ENCODE measurements around the gene CPSF7. TPM values are rescaled to one million over a fixed set of nuclear protein-coding genes. Genes with fewer than 3 reads are reported as not detected.

The CPSF7 gene
- total and polyA plus RNA-seq, 9 donors, result 33.3 to 109 (median 83.4) TPM

DNA sequence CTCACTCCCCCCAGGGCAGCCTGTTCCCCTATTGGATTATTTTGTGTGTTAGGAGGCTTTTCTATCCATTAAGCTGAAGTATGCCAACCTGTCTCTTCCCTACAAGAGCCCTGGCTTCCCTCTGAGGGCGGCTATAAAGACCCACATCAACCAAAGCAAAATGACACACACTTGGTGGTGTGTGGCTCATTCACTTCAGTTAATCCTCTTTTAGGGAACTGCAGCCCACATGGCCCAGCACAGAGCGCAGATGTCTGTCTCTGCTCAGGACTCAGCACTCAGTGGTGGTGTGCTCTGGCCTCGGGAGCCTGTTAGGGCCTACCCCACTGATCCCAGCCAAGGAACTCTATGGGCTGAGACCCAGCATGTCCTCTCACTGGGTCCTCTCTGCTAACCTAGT lies 46.6 kb upstream of the CPSF7 start:
- Histone ChIP-seq H3K4me3 (no peak overlapping the region), H3K27me3 (no peaks in the 10 kb centered on the region), H3K9me3 (no peaks in the 10 kb centered on the region), H3K4me1 (ENCODE audit: insufficient read depth) (no peaks in the 10 kb centered on the region), H3K27ac (no peak overlapping the region), H3K36me3 (no peaks in the 10 kb centered on the region)
- no peak for TF ChIP-seq POLR2A (IDR thresholded peaks at IDR 0.05)
- TF ChIP-seq, protein P1, sequence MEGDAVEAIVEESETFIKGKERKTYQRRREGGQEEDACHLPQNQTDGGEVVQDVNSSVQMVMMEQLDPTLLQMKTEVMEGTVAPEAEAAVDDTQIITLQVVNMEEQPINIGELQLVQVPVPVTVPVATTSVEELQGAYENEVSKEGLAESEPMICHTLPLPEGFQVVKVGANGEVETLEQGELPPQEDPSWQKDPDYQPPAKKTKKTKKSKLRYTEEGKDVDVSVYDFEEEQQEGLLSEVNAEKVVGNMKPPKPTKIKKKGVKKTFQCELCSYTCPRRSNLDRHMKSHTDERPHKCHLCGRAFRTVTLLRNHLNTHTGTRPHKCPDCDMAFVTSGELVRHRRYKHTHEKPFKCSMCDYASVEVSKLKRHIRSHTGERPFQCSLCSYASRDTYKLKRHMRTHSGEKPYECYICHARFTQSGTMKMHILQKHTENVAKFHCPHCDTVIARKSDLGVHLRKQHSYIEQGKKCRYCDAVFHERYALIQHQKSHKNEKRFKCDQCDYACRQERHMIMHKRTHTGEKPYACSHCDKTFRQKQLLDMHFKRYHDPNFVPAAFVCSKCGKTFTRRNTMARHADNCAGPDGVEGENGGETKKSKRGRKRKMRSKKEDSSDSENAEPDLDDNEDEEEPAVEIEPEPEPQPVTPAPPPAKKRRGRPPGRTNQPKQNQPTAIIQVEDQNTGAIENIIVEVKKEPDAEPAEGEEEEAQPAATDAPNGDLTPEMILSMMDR (IDR thresholded peaks at IDR 0.05), result no peak
- no peak for TF ChIP-seq EP300 (IDR thresholded peaks at IDR 0.05)
- DNase-seq, result no peak
- 84 to 87% (median 86%) methylated on average over 3 of the region's 3 CpGs for WGBS, 3 donors
- intact Hi-C loops (cut with DNase I), result loop anchor here (5.0 to 10.0 kb wide), 6 partner anchors 41 to 258 kb away; no protein-coding TSS in a partner anchor

DNA sequence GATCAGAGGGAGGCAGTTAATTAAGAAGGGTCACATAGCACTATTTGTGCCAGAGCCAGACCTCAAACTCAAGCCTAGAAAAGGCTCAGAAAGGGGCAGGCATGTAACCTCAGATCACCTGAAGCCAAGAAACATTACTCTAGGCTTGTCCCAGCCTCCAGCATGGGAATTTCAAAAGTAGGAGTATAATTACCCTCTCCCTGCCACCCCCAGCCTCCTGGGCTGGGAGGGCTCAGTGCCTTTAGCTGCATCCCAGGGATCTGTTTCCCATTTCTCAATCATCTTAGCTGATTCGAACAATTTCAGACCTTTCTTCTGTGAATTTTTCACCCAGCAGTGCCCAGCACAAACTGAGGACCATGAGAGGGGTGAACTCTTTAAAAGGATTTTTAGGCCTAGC lies 45.7 kb upstream of the CPSF7 start:
- Histone ChIP-seq H3K4me3 (no peak overlapping the region), H3K27me3 (no peaks in the 10 kb centered on the region), H3K9me3 (no peaks in the 10 kb centered on the region), H3K36me3 (no peaks in the 10 kb centered on the region), H3K27ac (no peak overlapping the region), H3K4me1 (ENCODE audit: insufficient read depth) (no peaks in the 10 kb centered on the region)
- 88 to 94% (median 89%) methylated on average over 1 of the region's 1 CpG for WGBS, 3 donors
- intact Hi-C loops (cut with DNase I), result loop anchor here (5.0 to 10.0 kb wide), 6 partner anchors 42 to 259 kb away; no protein-coding TSS in a partner anchor
- no peak for DNase-seq
- TF ChIP-seq POLR2A (IDR thresholded peaks at IDR 0.05) (no peak), EP300 (IDR thresholded peaks at IDR 0.05) (no peak)
- TF ChIP-seq, protein P1 (IDR thresholded peaks at IDR 0.05), result no peak

DNA sequence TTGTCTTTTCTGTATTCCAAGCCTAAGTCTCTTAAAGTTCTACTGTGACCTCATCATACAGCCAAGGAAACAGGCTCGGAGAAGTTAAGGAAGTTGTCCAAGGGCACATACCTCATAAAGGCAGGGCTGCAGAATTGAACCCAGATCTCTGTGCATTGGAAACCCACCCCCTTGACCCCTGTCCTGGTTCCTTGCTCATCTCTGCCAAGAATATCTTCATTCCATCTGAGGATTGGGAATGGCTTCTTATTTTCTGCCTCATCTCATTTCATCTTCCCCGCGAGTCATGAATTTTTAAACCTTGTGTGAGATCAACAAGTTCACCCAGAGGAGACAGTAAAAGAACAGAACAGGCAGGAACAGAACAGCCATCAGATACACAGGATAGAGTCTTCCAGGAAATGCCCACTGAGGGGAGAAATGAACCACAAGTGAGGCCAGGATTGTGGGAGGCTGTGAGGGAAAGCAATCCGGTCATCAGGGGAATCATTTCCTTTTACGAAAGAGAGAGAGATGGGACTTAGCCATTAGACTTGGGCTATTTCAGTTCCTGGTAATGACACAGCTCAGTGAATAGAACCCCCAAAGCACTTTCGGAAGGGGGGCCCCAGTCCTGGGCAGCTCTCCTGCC lies 44.4 kb upstream of the CPSF7 start:
- no peaks in the 10 kb centered on the region for H3K9me3 ChIP-seq
- DNase-seq, result no peak
- intact Hi-C loops (cut with DNase I), result loop anchor here in 2 of 4 donors (10.0 kb wide), 3 partner anchors 101 to 261 kb away; no protein-coding TSS in a partner anchor
- no peak overlapping the region for H3K27ac ChIP-seq
- no peaks in the 10 kb centered on the region for H3K4me1 ChIP-seq (ENCODE audit: insufficient read depth)
- no peak overlapping the region for H3K4me3 ChIP-seq
- whole genome bisulfite sequencing, 3 donors, result 74 to 84% (median 83%) methylated on average over 6 of the region's 6 CpGs
- no peak for TF ChIP-seq EP300 (IDR thresholded peaks at IDR 0.05)
- TF ChIP-seq POLR2A (IDR thresholded peaks at IDR 0.05), result no peak
- TF ChIP-seq, protein P1 (IDR thresholded peaks at IDR 0.05), result no peak
- no peaks in the 10 kb centered on the region for H3K27me3 ChIP-seq
- H3K36me3 ChIP-seq, result no peaks in the 10 kb centered on the region

DNA sequence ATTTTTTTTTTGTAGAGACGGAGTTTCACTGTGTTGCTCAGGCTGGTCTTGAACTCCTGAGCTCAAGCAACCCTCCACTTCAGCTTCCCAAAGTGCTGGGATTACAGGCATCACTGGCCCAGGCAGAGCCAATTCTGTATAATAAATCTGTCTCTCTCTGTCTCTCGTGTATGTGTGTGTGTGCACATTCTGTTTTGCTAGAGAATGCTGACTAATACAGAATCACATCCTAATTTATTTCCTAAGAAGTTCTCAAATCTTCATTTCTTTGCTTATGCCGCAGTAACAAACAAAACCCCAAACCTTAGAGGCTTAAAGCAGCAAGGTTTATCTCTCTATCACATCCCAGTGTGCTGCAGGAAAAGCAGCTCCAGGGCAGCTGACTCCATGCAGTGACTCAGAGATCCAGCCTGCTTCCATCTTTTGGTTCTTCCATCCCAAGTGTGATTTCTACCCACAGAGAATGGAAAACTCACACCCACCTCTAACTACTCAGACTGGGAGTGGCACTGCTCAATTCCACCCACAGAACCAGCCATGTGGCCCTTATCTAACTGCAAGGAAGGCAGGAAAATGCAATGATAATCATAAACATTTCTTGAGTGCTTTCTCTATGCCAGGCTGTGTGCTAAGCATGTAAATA lies 43.7 kb upstream of the CPSF7 start:
- Histone ChIP-seq H3K4me3 (no peak overlapping the region), H3K4me1 (ENCODE audit: insufficient read depth) (no peaks in the 10 kb centered on the region), H3K9me3 (no peaks in the 10 kb centered on the region), H3K27ac (no peak overlapping the region), H3K36me3 (no peaks in the 10 kb centered on the region), H3K27me3 (no peaks in the 10 kb centered on the region)
- intact Hi-C loops (cut with DNase I), result loop anchor here in 2 of 4 donors (10.0 kb wide), 3 partner anchors 101 to 261 kb away; no protein-coding TSS in a partner anchor
- 66 to 82% (median 71%) methylated on average over 3 of the region's 3 CpGs for WGBS, 3 donors
- TF ChIP-seq EP300 (IDR thresholded peaks at IDR 0.05) (no peak), POLR2A (IDR thresholded peaks at IDR 0.05) (no peak)
- TF ChIP-seq, protein P1 (IDR thresholded peaks at IDR 0.05), result no peak
- DNase-seq, result no peak
